Measurements from ENCODE around the gene GLI3.

- TF ChIP-seq, protein P1, sequence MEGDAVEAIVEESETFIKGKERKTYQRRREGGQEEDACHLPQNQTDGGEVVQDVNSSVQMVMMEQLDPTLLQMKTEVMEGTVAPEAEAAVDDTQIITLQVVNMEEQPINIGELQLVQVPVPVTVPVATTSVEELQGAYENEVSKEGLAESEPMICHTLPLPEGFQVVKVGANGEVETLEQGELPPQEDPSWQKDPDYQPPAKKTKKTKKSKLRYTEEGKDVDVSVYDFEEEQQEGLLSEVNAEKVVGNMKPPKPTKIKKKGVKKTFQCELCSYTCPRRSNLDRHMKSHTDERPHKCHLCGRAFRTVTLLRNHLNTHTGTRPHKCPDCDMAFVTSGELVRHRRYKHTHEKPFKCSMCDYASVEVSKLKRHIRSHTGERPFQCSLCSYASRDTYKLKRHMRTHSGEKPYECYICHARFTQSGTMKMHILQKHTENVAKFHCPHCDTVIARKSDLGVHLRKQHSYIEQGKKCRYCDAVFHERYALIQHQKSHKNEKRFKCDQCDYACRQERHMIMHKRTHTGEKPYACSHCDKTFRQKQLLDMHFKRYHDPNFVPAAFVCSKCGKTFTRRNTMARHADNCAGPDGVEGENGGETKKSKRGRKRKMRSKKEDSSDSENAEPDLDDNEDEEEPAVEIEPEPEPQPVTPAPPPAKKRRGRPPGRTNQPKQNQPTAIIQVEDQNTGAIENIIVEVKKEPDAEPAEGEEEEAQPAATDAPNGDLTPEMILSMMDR (IDR thresholded peaks at IDR 0.05; ENCODE audit: borderline replicate concordance, extremely low read depth, low read length, poor library complexity, severe bottlenecking) = no peak
- TF ChIP-seq EZH2 (IDR thresholded peaks at IDR 0.05; ENCODE audit: borderline replicate concordance, low read depth, low read length, severe bottlenecking) = no peak
Measured at GRCh38 chr7:42217548-42217947, 19.5 kb downstream of the GLI3 start.

All from DND-41 (cell line).